Body of pancreas (tissue), 4 donors: Measurements from ENCODE around the gene SPOCK1.

Experiments used
- CTCF ChIP-seq, 7 experiments: fragments of 450-650 bp in 4 of 7; fragments of 200-600 bp in 3 of 7; sonication (generic) in 3 of 7; IDR thresholded peaks; one replicate each; pipeline ENCODE4 v1.5.1; 2016 to 2019; ENCODE audit warnings: antibody characterized with exemption in 7 of 7
- POLR2A ChIP-seq, 3 donors: fragments of 450-650 bp; IDR thresholded peaks; one replicate each; pipeline ENCODE4 v1.6.1; 2016; ENCODE audit warnings: antibody characterized with exemption in 3 of 3, mild to moderate bottlenecking in 2 of 3

DNA sequence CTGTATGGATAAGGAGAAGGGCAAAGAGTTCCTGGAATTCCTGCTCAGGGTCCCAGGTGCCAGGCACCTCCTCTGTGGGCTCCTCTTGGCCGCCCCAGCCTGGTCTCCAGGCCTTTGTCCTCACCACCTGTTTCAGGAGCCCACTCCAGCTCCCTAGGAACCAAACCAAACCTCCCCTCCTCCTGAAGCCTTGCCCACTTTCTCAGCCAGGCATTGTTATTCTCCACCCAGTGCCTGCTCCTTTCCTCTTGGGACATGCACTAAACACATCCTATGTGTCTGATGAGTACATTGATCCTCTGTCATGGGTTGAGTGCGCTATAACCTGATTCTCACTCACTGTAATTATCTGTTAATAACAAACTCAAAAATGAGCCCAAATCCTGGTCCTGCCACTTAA lies 189.8 kb downstream of the SPOCK1 start:
- no peak for TF ChIP-seq CTCF (IDR thresholded peaks at IDR 0.05)
- TF ChIP-seq POLR2A (IDR thresholded peaks at IDR 0.05) = no peak
